Endothelial cell (in vitro differentiated cells): ENCODE data around the gene CRAT. TPM values are rescaled to one million over a fixed set of nuclear protein-coding genes. Genes with fewer than 3 reads are reported as not detected.
"Not testable (repeated sequence)": the region's sequence is repeated elsewhere in the genome, so short reads cannot be mapped to it uniquely, and the experiment has no call there.

Experiments used
- DNase-seq: peaks from one replicate; pipeline ENCODE4 v3.0.0; 2021; ENCODE audit warnings: low spot score
- H3K27ac Mint-ChIP-seq: one replicate; pipeline ENCODE4 v1.8.0; 2021; ENCODE audit warnings: mixed read lengths, inconsistent platforms; ENCODE audit not compliant: unreplicated experiment
- H3K27me3 Mint-ChIP-seq: one replicate; pipeline ENCODE4 v1.8.0; 2021; ENCODE audit warnings: mild to moderate bottlenecking, moderate library complexity, mixed read lengths, inconsistent platforms; ENCODE audit not compliant: unreplicated experiment
- H3K36me3 Mint-ChIP-seq: one replicate; pipeline ENCODE4 v1.8.0; 2021; ENCODE audit warnings: mild to moderate bottlenecking, low read depth, mixed read lengths, inconsistent platforms; ENCODE audit not compliant: unreplicated experiment
- H3K4me1 Mint-ChIP-seq: one replicate; pipeline ENCODE4 v1.8.0; 2021; ENCODE audit warnings: mild to moderate bottlenecking, mixed read lengths, inconsistent platforms; ENCODE audit not compliant: unreplicated experiment
- H3K4me3 Mint-ChIP-seq: one replicate; pipeline ENCODE4 v1.8.0; 2021; ENCODE audit warnings: mild to moderate bottlenecking, mixed read lengths, inconsistent platforms; ENCODE audit not compliant: unreplicated experiment
- H3K9me3 Mint-ChIP-seq: one replicate; pipeline ENCODE4 v1.8.0; 2021; ENCODE audit warnings: mixed read lengths, inconsistent platforms; ENCODE audit not compliant: unreplicated experiment
- total RNA-seq: library from RNA; stranded (reverse); fragmentation: NEBNext Ultra II Directional; extraction: Animal tissue kit (Norgen Biotek cat#: 25700); gene quantifications from one replicate; pipeline ENCODE4 v1.2.1, GENCODE V29; 2021; ENCODE audit not compliant: unreplicated experiment
- TF ChIP-seq, protein P1 (sequence below): fragments of 200-600 bp; sonication (generic); IDR thresholded peaks from one replicate; pipeline ENCODE4 v1.5.0; 2021; ENCODE audit warnings: antibody characterized with exemption; ENCODE audit not compliant: unreplicated experiment

The CRAT gene
- total RNA-seq, 1 donor from 2014 or later, result 42.9 TPM

- TF ChIP-seq, protein P1, sequence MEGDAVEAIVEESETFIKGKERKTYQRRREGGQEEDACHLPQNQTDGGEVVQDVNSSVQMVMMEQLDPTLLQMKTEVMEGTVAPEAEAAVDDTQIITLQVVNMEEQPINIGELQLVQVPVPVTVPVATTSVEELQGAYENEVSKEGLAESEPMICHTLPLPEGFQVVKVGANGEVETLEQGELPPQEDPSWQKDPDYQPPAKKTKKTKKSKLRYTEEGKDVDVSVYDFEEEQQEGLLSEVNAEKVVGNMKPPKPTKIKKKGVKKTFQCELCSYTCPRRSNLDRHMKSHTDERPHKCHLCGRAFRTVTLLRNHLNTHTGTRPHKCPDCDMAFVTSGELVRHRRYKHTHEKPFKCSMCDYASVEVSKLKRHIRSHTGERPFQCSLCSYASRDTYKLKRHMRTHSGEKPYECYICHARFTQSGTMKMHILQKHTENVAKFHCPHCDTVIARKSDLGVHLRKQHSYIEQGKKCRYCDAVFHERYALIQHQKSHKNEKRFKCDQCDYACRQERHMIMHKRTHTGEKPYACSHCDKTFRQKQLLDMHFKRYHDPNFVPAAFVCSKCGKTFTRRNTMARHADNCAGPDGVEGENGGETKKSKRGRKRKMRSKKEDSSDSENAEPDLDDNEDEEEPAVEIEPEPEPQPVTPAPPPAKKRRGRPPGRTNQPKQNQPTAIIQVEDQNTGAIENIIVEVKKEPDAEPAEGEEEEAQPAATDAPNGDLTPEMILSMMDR, result no peak
- Mint-ChIP-seq H3K36me3 (peaks cover 26% of the 10 kb centered on the region), H3K4me1 (peaks cover 21% of the 10 kb centered on the region), H3K27ac (no peak overlapping the region), H3K4me3 (no peak overlapping the region), H3K9me3 (no peaks in the 10 kb centered on the region), H3K27me3 (peaks cover 7% of the 10 kb centered on the region)
- no peak for DNase-seq
These were observed 24.9 kb upstream of the CRAT start for GRCh38 chr9:129135476-129135875.

DNA sequence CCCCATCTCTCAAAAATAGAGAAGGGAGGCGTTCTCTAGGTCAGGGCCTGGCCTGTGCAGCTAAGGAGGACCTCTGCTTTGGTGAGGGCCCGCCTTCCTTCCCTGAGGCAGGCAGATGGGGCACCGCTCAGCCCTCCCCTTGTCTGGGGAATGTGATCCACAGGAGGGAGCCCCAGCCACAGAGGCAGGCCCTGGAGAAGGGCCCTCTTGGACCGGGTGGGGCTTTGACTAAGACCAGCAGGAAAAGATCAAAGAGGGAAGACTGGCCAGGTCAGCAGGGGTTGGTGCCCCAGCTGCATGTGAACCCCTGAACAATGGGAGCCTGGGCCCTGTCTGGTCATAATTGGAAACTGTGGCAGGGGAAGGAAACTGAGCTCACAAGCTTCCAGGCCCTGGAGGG is 22.5 kb upstream of the CRAT start:
- Mint-ChIP-seq H3K27ac (no peak overlapping the region), H3K4me1 (peaks cover 6% of the 10 kb centered on the region), H3K9me3 (no peaks in the 10 kb centered on the region), H3K27me3 (peaks cover 2% of the 10 kb centered on the region), H3K4me3 (no peak overlapping the region), H3K36me3 (peaks cover 23% of the 10 kb centered on the region)
- no peak for DNase-seq
- TF ChIP-seq, protein P1, result no peak

GRCh38 chr9:129131300-129132145 is 20.9 kb upstream of the CRAT start:
- Mint-ChIP-seq H3K27ac (no peak overlapping the region), H3K4me1 (peaks cover 15% of the 10 kb centered on the region), H3K9me3 (no peaks in the 10 kb centered on the region), H3K4me3 (no peak overlapping the region), H3K27me3 (peaks cover 4% of the 10 kb centered on the region), H3K36me3 (peaks cover 18% of the 10 kb centered on the region)
- peak; percentile 90 for DNase-seq
- TF ChIP-seq, protein P1, result peak; percentile 94

- Mint-ChIP-seq H3K27me3 (peaks cover 4% of the 10 kb centered on the region), H3K4me1 (peaks cover 19% of the 10 kb centered on the region), H3K36me3 (peaks cover 18% of the 10 kb centered on the region), H3K9me3 (no peaks in the 10 kb centered on the region), H3K27ac (no peak overlapping the region), H3K4me3 (peak overlapping the region; percentile 33)
- TF ChIP-seq, protein P1, result no peak
- no peak for DNase-seq
These were observed 20.2 kb upstream of the CRAT start for GRCh38 chr9:129130791-129131190.

DNA sequence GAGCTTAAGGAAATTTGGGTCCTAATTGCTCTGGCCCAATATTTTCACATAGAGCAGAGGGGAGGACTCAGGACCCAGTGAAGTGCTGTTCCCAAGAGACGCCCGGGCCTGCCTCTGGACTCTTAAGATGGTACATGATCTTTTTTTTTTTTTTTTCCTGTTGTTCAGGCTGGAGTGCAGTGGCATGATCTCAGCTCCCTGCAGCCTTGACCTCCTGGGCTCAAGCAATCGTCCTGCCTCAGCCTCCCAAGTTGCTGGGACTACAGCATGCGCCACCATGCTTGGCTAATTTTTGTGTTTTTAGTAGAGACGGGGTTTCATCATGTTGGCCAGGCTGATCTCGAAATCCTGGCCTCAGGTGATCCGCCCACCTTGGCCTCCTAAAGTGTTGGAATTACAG is 19.7 kb upstream of the CRAT start:
- H3K4me3 Mint-ChIP-seq, H3K27me3 Mint-ChIP-seq, H3K9me3 Mint-ChIP-seq, DNase-seq, H3K27ac Mint-ChIP-seq: not testable (repeated sequence)
- Mint-ChIP-seq H3K4me1 (peaks cover 19% of the 10 kb centered on the region), H3K36me3 (peaks cover 16% of the 10 kb centered on the region)
